HG02981 (cell line): ENCODE results near the gene OCA2.

Experiments used
- ATAC-seq: cut with Tn5 transposase; IDR thresholded peaks from one replicate; pipeline ENCODE4 v1.9.1; 2021; ENCODE audit warnings: mild to moderate bottlenecking, moderate library complexity; ENCODE audit not compliant: unreplicated experiment

The OCA2 gene

DNA sequence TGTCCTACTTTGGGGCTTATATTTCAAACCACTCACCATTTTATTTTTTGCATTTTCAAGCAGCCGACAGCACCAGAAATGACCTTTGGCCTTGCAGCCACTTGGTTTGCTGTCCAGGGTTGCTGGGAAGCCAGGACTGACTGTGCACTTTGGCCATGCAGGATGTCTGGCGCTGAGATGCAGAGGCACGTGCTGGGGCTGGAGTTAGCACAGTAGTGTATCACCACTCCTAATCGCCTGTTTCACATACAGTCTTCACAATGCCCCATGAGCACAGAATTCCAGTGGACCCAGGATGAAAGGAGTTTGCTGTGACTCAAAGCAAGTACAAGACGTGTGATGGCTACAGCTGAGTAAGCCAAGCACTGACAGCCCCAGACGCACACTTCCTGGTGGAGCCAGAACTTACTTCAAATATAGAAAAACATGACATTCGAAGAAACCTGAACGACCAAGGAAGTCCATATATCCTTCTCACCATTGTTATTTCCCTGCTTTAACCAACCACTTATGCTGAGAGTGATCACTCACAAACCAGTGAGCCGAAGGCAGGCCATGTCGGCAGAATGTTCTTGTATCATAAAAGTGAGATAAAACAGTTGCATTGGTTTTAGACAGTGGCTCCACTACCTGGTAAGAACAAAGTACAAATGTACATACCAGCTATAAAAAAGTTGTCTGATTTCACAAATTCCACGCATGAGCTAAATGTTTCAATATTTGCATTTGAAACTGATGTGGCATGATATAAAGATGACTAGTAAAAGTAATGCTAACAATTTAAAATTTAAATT, 16.0 kb downstream of the OCA2 start:
- no peak for ATAC-seq

DNA sequence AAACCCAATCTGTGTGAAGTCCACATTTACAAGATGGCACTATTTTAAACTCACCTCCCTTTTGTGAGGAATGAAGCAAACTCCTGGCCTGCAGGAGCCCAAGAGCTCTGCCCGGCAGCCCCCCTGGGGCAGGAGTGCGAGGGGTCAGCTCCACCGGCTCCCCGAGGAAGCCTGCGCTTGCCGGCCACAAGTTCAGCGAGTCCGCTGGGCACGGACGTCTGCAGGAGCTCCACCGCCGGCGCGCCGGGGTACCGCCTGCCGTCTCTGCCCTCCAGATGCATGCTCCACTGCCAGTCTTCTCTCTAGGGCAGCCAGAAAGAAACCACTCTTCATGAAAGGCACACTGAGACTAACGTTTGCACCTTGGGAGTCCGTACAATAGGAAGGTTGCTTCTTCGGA, 17.5 kb downstream of the OCA2 start:
- ATAC-seq: no peak

DNA sequence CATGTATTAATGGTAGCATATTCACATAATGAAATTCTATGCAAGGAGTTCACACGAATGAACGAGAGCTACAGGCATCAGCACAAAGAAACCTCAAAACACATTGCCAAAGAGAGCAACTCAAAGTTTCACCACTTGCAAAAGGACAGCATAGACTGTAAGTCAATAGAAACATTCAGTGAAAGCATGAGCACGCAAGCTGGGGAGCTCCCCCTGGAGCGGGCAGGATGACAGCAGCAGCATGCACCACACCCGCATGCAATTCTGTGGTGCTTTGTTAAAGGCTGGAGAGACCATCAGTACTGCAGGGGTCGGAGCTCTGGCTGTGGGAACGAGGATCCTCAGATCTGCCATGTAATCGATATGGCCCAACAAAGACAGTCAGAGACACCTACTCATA, 18.7 kb downstream of the OCA2 start:
- no peak for ATAC-seq

DNA sequence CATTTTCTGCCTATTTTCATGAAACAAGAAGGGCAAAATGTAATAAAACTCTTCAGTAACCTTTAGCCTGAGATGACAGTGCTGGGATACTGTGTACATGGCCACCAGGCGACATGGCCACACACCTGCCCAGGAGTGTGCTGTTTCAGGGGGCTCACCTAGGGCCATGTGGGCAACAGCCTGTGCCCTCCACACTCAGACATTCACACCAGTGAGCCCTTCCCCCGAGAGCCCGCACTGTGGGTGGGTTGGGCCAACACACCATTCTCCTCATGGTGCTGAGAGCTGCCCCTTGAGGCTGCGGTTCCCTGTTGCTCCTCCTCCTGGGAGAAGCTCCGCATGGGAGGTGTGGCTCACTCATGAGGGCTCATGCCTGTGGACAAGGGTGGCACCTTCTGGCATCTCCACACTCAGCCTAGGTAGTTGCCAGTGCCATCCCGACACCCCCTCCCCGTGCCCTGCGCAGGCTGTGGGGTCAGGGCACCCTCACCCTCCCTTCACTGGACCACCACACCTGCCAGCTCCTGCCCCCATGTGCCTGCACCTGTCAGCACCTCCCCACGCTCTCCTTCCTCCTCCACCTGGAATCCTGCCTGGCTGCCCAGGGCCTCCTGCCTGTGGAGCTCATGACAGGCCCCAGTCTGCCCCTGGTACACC, 19.7 kb downstream of the OCA2 start:
- ATAC-seq: no peak

DNA sequence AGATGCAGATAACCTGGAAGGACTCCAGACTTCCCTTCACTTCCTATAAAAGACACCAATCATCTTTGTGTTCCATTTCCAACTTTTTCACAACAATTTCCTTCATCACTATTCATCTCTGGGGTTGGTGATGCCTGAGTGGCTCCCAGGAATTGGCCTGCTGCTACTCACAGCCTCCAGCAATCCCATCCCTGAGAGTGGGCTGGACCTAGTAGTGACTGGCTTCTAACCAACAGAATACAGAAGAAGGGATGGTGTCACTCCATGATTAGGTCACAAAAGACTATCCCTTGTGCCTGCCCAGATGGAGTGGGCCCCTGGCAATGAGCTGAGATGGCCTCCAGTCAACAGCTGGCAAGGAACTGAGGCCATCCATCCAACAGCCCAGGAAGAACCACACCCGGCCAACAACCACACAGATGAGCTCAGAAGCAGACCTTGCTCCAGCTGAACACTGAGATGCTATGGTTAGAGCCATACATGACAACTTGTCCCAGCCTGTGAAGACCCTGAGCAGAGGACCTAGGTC, 20.9 kb downstream of the OCA2 start:
- no peak for ATAC-seq

DNA sequence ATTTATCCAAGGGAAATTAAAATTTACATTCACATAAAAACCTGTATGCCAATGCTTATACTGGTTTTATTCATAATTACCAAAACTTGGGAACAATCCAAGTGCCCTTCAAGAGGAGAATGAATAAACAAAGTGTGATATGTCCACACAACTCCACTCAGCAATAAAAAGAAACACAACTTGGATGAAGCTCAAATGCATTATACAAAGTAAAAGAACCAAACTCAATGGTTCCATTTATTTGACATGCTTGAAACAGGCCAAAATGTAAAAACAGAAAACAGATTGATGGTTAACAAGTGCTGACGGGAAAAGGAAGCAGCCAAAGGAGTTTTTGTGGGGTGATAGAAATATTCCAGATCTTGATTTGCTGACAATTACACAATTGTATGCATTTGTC, 23.5 kb downstream of the OCA2 start:
- no peak for ATAC-seq

DNA sequence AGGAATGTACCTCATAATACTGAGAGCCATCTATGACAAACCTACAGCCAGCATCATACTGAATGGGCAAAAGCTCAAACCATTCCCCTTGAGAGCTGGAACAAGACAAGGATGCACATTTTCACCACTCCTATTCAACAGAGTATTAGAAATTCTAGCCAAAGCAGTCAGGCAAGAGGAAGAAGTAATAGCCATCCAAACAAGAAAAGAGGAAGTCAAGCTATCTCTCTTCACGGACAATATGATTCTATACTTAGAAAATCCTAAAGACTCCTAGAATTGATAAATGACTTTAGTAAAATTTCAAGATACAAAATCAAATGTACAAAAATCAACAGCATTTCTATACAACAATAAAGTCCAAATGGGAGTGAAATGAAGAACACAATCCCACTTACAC, 30.2 kb downstream of the OCA2 start:
- ATAC-seq: no peak

DNA sequence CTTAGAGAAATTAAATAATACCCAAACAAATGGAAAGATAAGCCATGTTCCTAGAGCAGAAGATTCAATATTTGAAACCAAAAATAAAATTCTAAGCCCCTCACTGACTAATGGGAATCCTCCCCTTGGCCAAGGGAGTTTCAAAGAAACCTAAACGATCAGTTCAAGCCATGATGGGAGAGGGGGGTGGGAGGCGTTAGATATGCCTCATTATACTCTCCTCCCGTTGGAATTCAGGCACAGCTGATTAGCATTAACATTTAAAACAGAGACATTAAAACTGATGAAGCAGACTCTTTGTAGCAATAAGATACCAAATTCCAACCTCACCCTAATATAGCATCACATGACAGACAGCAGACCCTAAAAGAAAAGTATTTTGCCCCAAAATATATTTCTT, 32.9 kb downstream of the OCA2 start:
- no peak for ATAC-seq

DNA sequence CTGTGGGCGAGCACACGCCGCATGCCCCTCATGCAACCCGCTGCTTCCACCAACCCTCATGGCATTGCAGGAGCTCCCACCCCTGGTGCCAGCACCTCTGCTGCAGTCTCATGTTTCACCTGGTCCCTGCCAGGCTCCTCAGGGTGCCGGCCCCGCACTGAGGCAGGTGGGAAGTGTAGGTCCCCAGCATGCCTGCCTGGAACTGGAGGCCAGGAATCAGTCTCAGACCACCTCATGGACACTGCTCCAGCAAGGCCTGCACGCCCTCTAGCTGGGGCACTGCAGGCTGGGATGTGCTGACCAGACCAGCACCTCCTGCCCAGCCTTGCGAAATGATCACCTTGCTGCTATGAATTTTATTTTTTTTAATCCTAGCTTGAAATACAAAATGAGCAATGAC, 39.1 kb downstream of the OCA2 start:
- ATAC-seq: no peak

DNA sequence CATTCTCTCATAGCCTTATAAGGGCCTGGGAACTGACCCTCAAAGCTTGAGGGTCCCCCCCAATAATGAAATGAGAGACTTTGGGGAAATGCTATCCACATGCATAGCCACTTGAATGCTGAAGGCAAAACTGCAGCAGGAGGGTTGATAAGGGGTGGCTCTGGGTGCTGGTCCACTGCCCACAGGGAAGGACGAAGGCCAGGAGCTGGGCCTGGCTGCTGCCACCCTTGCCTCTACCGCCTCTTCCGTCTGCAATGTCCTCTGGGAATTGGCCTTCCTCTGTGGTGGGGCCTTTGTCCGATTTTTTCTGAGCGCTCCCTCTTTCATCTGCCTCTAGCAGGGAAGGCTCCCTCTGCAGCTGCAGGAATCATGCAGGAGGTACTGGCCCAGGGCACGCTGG, 41.0 kb downstream of the OCA2 start:
- no peak for ATAC-seq

DNA sequence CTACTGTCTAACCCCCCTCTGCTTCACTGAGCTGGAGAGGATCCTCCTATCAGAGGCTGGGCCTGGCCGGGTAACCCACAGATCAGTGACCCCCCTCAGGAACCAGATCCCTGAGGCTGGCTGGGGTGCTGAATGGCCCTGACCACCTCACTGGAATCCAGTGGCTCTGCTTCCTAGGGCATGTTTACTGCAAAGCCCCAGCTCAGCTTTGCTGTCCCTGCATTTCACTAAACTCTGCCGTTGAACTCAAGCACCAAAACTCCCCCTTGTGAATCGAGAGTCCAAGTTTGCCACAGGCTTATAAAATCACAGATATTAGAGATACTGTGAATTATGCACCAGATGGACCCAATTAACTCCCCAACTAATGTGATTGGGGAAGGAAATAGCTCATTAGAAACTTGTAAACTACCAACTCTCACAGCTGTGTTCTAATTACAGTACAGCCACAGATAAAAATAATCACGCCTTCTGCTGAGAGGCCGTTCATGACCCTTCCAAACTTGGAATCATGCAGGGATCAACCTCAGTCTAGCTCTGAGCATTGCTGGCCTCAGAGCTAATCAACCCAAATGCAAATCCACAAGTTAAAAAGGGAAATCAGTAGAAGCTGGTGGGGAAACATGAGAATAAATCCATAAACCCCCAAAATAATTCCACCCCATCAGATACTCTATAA, 47.0 kb downstream of the OCA2 start:
- no peak for ATAC-seq

DNA sequence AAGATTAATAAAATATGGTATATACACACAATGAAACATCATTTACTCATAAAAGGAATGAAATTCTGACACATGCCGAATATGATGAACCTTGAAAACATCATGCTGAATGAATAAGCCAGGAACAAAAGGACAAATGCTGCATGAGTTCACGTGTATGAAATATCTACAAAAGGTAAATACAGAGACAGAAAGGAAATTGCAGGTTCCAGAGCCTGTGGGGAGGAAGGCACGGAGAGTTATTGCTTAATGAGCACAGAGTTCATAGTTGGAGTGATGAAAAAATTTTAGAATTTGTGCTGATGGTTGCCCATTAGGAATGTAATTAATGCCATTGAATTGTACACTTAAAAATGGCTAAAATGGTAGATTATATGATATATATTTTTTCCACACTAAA, 49.5 kb downstream of the OCA2 start:
- ATAC-seq: no peak

DNA sequence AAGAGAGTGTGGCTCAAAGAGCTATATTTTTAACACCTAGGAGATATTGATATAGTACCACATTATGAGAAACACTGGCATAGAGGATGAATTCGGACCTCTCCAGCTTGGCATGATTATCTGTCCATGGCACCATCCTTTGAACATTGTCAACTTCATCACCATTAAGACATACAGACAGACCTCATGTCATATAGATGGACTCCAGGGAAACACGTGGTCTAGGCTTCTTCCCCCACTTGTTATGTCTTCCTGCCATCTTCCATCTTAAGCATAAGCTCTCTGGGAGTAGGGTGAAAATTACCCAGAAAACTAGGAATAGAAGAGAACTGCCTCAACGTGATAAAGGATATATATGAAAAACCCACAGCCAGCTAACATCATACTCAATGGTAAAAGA, 51.8 kb downstream of the OCA2 start:
- ATAC-seq: no peak

DNA sequence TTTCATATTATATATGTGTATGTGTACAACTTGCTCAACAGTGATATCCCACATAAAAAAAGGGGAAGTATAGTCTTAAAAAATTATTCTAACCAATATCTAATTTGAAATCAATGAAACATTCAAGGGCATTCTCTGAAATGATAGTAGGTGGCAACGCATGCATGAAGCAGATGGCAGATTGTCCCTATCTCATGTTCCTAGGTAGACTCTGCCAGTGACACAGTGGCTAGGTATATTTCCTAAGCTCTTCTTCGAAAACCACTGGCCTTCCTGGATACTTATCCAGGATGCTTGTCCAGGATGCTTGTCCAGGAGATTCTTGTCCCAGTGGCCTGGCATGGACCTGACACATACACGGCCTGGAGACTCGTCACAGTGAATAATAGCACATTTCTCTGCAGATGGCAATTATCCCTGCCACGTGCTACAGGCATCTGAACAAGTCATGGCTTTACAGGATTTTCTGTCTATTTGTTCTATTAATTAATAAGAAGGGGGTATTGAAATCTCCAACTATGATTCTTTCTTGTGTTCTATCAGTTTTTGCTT, 54.9 kb downstream of the OCA2 start:
- ATAC-seq: no peak

DNA sequence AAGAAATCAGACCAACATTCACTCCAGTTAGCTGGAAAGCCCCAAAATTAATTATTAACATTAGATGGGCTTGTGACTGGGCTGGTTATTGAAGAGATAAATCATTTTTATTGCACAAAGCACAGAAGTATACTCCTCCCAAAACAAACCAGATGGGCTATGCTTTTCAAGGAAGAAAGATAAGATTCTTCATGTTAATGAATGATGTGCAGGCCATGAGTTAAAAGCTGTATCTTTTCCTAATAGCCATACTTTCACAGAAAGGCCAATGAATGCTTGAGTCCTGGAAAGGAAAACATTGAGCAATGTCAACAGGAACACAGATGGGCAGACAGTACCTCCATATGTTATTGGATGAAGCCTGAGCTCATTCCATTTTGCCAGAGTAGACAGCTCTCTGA, 55.4 kb downstream of the OCA2 start:
- ATAC-seq: no peak

DNA sequence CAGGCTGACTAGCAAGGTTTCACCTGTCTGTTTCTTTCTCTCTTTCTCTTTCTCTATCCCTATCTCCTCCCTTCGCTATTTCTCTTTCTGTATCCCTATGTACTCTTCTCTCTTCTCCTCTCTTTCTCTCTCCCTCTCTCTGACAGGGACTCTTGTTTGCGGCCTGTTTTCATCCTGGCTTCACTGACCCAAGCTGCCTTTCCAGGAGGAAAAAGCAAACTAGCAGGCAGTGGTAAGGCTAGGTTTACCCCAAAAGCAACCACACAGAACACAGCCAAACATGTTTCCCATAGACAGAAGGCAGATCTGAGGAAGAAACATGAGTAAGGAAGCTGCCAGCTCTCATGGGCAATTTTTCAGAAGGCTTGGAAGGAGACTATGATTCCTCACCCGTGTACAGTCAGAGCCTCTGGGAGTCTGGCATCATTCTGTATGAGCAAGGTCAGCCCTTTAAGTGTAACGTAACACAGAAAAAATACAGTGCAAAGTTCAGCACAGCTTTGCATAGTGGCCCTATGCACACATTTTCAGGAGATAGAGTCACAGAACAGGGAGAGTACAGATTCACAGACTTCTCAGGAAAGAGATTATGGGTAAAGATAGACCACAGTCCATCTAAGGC, 61.0 kb downstream of the OCA2 start:
- ATAC-seq: no peak

DNA sequence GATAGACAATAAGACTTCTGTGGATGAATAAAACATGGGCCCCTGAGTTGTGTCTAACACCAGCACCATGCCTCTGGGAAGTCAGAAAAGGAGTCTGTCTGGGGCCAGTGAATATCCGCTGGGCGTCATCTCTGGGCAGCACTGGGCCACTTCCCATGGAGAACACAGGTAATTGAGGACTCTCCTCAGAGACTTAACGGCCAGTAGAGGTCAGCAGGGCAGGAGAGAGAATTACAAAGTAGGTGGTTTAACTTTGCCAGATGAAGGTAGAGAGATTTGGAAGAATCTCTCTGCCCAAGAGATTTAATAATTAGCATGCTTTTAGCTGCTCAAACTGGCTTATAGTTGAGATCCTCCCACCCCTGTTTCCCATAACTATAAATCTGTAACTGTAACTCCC, 65.7 kb downstream of the OCA2 start:
- ATAC-seq: no peak

DNA sequence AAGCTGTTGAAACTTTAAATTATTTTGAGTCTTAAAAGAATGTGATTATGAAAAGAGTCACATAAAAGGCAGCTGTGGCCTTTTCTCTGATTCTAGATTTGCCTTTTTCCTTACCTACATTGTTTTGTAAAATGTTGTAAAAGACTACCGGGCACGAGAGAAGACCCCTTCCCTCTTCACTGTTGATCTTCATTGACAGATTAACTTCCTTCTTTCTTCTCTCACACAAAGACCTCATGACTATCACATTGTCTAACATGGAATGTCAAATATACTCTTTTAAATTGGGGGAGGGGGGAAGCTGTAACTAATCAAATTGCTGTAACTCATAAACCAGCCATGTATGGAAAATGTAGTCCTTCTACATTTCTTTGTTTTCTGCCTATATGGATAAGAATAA, 68.3 kb downstream of the OCA2 start:
- no peak for ATAC-seq

DNA sequence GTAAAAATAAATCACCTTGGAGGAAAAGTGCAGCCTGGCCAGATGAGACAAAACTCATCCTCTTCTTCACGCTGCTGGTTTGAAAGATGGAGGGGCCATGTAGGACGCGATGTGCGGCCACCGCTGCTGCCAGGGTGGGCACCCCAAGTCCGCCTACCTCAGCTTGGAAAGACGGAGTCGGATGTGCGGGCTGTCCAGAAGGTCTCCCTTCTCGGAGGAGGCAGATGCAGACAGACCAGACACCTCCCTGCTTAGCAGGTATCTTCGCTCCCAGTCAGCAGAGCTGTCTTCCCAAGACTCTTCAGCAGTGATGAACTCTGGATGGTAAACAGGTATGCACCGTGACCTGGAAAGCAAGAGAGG, 71.4 kb downstream of the OCA2 start:
- no peak for ATAC-seq

DNA sequence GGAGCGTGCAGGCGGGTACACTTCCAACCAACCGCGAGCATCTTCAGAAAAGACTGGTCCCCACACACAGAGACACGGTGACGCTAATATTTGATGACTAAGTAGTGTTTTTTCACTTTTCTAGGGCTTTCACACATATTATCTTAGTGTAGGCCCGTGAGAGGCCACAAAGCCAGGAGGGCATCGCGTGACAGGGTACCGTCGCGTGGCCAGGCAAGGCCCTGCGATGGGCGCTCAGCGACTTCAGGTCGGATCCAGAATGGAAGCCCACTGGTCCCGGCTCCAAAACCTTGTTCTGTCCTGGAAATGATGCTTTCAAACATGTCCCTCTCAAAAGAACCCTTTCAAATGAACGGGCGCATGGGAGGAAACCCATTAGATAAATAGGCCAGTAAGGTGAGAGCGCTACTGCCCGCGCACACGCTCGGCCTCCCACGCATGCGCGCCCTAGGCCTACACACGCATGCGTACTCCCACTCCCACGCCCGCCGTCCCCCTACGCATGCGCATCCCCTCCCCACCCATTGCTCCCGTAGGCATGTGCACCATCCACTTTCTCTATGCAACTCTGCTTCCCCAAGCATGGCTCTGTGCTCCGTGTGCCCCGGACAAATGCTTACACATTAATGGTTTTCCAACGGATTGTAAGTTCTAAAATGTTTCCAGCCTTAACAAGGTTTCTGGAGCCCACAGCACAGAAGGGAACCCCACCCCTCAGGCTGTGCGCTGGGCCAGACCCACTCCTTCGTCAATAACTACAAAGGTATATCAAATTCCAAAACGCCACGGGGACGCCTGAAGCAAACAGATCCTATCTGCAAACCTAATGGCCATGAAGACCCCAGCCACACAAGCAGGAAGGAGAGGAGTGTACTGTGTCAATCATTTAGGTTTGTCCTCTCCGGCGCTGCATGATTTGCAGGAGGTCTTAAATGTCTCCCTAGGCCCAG, 72.1 kb downstream of the OCA2 start:
- ATAC-seq: no peak
